C4-2B (cell line): ENCODE data around the gene FOXK1.
"Not testable (repeated sequence)": the region's sequence is repeated elsewhere in the genome, so short reads cannot be mapped to it uniquely, and the experiment has no call there.

Experiments
- CTCF ChIP-seq: fragments of 450-650 bp; conservative IDR thresholded peaks from 2 replicates; pipeline ENCODE4 v1.5.1; 2017; ENCODE audit warnings: mild to moderate bottlenecking
- ZFX ChIP-seq: fragments of 450-650 bp; IDR thresholded peaks from 2 replicates; pipeline ENCODE4 v1.6.1; 2017

- not testable (repeated sequence) for TF ChIP-seq CTCF, ZFX
Measured at GRCh38 chr7:4794171-4794570, 112.1 kb downstream of the FOXK1 start.
